Tibial nerve (tissue), 4 donors: ENCODE measurements around the gene NCOR1. TPM values are rescaled to one million over a fixed set of nuclear protein-coding genes. Genes with fewer than 3 reads are reported as not detected.
"Not testable (repeated sequence)": the region's sequence is repeated elsewhere in the genome, so short reads cannot be mapped to it uniquely, and the experiment has no call there.

Experiments
- DNase-seq, 2 donors: peaks; one replicate each; pipeline ENCODE4 v3.0.0-alpha.2; 2019; ENCODE audit warnings: low spot score in 2 of 2
- H3K27ac ChIP-seq, 4 donors: fragments of 200-600 bp; sonication (generic) in 3 of 4; one replicate each; pipeline ENCODE4 v1.5.1; 2017 to 2019; ENCODE audit warnings: mild to moderate bottlenecking in 1 of 4
- H3K27me3 ChIP-seq, 2 donors: fragments of 200-600 bp; sonication (generic) in 1 of 2; one replicate each; pipeline versions ENCODE4 v1.5.1 to v1.6.0; 2017 to 2019
- H3K36me3 ChIP-seq, 3 donors: fragments of 200-600 bp; sonication (generic); one replicate each; pipeline ENCODE4 v1.5.1; 2018 to 2019
- H3K4me1 ChIP-seq, 4 donors: fragments of 200-600 bp; sonication (generic) in 3 of 4; one replicate each; pipeline ENCODE4 v1.5.1; 2017 to 2019
- H3K4me3 ChIP-seq, 4 donors: fragments of 200-600 bp; sonication (generic) in 3 of 4; one replicate each; pipeline ENCODE4 v1.5.1; 2017 to 2019; ENCODE audit warnings: mild to moderate bottlenecking in 1 of 4, moderate library complexity in 1 of 4
- H3K9me3 ChIP-seq, 4 donors: fragments of 200-600 bp; sonication (generic) in 3 of 4; one replicate each; pipeline ENCODE4 v1.5.1; 2017 to 2019
- EP300 ChIP-seq, 2 donors: sonication (generic); formaldehyde crosslinking; IDR thresholded peaks; one replicate each; pipeline ENCODE4 v1.6.1; 2017; ENCODE audit warnings: antibody characterized with exemption in 2 of 2, mild to moderate bottlenecking in 1 of 2
- POLR2A ChIP-seq, 2 donors: fragments of 450-650 bp; IDR thresholded peaks; one replicate each; pipeline ENCODE4 v1.6.1; 2017; ENCODE audit warnings: antibody characterized with exemption in 2 of 2, mild to moderate bottlenecking in 2 of 2, moderate library complexity in 2 of 2
- WGBS, 2 donors: methylation state at CpG; one replicate each; pipeline ENCODE4 v1.1.5; 2018; 5-methylcytosine and 5-hydroxymethylcytosine counted together
- total RNA-seq, 4 donors: library from RNA; depleted of rRNA; stranded (reverse); fragments of >200 nt; gene quantifications; one replicate each; pipeline ENCODE4 v1.1.0, GENCODE V29; 2016
- TF ChIP-seq, protein P1 (sequence below), 5 experiments: fragments of 200-600 bp in 3 of 5; fragments of 450-650 bp in 2 of 5; sonication (generic) in 3 of 5; IDR thresholded peaks; one replicate each; pipeline ENCODE4 v1.5.1; 2016 to 2019; ENCODE audit warnings: antibody characterized with exemption in 5 of 5, mild to moderate bottlenecking in 3 of 5, moderate library complexity in 2 of 5

Gene NCOR1
- total RNA-seq, 4 donors from 2014 or later, result 115 to 248 (median 169) TPM

DNA sequence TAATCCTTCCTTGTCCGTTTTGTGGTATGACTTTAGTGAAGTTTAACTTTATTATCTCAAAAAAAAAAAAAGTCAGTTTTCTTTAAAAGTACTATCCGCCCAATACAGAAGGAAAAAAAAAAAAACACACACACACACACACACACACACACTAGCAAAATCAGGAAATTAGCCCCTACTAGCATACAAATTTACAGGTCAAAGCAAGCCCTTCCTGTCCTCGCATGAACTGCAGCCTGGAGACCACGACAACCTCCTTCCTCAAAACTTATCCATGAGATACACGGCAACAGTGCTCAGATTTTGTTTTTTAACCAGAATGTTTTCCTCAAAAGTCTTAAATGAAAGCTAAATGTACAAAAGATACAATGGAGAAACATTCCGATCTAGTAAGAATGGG, 16.2 kb downstream of the NCOR1 start:
- no peak overlapping the region for H3K4me3 ChIP-seq
- no peaks in the 10 kb centered on the region for H3K27me3 ChIP-seq
- peak in 1 of 2 donors; percentile 11 for DNase-seq
- no peaks in the 10 kb centered on the region for H3K9me3 ChIP-seq
- H3K36me3 ChIP-seq, result peaks cover 0 to 20% (median 0%) of the 10 kb centered on the region in 3 donors
- WGBS, 2 donors, result 39 to 42% methylated on average over 6 of the region's 6 CpGs
- TF ChIP-seq, protein P1, sequence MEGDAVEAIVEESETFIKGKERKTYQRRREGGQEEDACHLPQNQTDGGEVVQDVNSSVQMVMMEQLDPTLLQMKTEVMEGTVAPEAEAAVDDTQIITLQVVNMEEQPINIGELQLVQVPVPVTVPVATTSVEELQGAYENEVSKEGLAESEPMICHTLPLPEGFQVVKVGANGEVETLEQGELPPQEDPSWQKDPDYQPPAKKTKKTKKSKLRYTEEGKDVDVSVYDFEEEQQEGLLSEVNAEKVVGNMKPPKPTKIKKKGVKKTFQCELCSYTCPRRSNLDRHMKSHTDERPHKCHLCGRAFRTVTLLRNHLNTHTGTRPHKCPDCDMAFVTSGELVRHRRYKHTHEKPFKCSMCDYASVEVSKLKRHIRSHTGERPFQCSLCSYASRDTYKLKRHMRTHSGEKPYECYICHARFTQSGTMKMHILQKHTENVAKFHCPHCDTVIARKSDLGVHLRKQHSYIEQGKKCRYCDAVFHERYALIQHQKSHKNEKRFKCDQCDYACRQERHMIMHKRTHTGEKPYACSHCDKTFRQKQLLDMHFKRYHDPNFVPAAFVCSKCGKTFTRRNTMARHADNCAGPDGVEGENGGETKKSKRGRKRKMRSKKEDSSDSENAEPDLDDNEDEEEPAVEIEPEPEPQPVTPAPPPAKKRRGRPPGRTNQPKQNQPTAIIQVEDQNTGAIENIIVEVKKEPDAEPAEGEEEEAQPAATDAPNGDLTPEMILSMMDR (IDR thresholded peaks at IDR 0.05), result no peak
- TF ChIP-seq EP300 (IDR thresholded peaks at IDR 0.05) (no peak), POLR2A (IDR thresholded peaks at IDR 0.05) (no peak)
- H3K4me1 ChIP-seq, result peaks cover 0 to 47% (median 15%) of the 10 kb centered on the region in 4 donors
- peak overlapping the region in 1 of 4 donors; percentile 33 for H3K27ac ChIP-seq

DNA sequence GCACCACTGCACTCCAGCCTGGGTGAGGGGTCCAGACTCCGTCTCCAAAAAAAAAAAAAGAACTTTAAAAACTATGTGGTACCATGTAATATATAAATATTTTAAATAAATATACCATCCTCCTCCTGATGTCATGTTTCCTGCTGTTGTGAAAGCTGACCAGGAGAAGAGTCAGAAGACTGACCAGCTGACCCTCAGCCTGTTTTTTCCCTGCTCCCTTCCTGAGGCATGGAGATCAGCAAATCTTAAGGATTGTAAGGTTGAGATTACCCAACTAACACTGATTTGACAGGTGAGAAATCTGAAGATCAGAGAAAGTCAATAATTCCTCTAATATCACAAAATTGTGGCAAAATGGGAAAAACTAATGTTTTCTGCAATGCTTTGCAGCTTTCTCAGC, 18.1 kb downstream of the NCOR1 start:
- no peak for DNase-seq
- 86 to 91% methylated on average over 1 of the region's 1 CpG for WGBS, 2 donors
- Histone ChIP-seq H3K4me1 (peaks cover 0 to 39% (median 11%) of the 10 kb centered on the region in 4 donors), H3K9me3 (no peaks in the 10 kb centered on the region), H3K4me3 (no peak overlapping the region), H3K36me3 (peaks cover 0 to 38% (median 0%) of the 10 kb centered on the region in 3 donors), H3K27me3 (no peaks in the 10 kb centered on the region), H3K27ac (no peak overlapping the region)
- TF ChIP-seq EP300 (IDR thresholded peaks at IDR 0.05), result no peak
- TF ChIP-seq, protein P1 (IDR thresholded peaks at IDR 0.05), result no peak
- no peak for TF ChIP-seq POLR2A (IDR thresholded peaks at IDR 0.05)

DNA sequence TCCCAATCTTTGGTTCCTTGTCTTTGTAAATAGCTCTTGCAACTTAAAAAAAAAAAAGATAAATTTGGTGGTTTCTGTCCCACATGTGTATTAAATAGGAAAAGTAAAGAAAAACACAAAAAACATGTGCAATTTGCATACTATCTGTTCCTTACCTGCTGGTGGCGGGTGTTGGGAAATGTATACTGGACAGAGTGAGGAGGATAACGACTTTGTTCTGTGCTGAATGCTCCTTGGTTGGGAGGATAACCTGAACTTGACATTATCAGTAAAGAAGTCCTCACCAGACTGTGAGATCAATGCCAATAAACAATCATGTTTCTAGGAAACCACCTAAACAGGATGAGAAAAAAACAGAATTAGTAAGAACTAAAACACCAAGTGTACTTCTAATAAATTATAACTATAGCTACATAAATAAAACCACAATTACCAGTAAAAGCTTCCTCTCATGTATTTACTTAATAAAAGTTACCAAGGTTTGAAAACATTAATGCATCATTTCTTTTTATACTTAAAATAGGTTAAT, 21.0 kb downstream of the NCOR1 start:
- H3K27ac ChIP-seq, DNase-seq, H3K4me3 ChIP-seq, H3K27me3 ChIP-seq, H3K9me3 ChIP-seq: not testable (repeated sequence)
- 84 to 90% methylated on average over 2 of the region's 2 CpGs for WGBS, 2 donors
- peaks cover 0 to 30% (median 5%) of the 10 kb centered on the region in 4 donors for H3K4me1 ChIP-seq
- H3K36me3 ChIP-seq, result peaks cover 0 to 42% (median 0%) of the 10 kb centered on the region in 3 donors

DNA sequence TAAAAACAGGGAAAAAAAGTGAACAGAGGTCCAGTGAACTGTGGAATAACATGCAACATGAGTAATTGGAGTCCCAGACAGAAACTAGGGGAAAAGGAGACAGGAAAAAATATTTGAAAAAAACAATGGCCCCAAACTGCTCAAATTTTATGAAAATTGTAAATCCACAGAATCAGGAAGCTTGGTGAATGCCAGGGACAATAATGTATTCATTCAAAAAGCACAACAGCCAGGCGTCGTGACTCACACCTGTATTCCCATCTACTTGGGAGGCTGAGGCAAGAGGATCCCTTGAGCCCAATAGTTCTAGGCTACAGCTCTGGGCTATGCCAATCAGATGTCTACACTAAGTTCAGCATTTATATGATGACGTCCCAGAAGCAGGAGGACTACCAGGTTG, 23.7 kb downstream of the NCOR1 start:
- H3K4me1 ChIP-seq, result peaks cover 0 to 18% (median 0%) of the 10 kb centered on the region in 4 donors
- 70 to 77% methylated on average over 3 of the region's 3 CpGs for WGBS, 2 donors
- TF ChIP-seq, protein P1 (IDR thresholded peaks at IDR 0.05), result no peak
- TF ChIP-seq POLR2A (IDR thresholded peaks at IDR 0.05), result no peak
- TF ChIP-seq EP300 (IDR thresholded peaks at IDR 0.05), result no peak
- no peak for DNase-seq
- H3K27me3 ChIP-seq, result no peaks in the 10 kb centered on the region
- no peak overlapping the region for H3K4me3 ChIP-seq
- H3K27ac ChIP-seq, result no peak overlapping the region
- peaks cover 0 to 26% (median 0%) of the 10 kb centered on the region in 3 donors for H3K36me3 ChIP-seq
- H3K9me3 ChIP-seq, result no peaks in the 10 kb centered on the region

DNA sequence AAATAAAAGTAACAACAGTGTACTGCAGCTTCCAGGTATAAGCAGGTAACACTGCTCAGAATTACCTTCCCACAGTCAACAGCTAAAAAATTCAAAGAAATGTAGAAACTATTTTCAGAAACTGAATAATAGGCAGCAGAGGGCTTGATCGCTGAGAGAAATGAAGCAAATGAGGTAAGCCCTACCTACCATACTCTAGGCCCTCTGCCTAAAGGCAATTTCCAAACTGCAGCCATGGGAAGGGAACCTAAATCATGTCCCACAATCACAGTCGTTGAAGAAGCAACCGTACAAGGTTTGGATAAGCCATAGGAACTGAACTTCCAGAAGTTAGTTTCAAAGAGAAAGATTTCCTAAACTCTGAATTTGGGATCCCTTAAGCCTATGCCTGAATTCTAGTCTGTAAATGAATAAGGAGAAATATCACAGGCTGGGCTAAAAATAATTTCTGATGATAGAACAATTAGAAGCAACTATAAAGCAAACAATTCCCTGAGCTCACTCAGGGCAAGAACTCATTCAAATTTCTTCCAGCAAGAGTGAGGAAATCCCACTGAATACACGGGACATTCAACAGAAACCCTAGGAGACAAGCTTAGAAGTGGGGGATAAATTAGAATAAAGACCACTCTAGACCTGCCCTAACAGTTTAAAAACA, 24.5 kb downstream of the NCOR1 start:
- DNase-seq, result no peak
- H3K9me3 ChIP-seq, result no peaks in the 10 kb centered on the region
- no peak overlapping the region for H3K4me3 ChIP-seq
- H3K4me1 ChIP-seq, result peaks cover 0 to 18% (median 0%) of the 10 kb centered on the region in 4 donors
- no peaks in the 10 kb centered on the region for H3K27me3 ChIP-seq
- peaks cover 0 to 33% (median 0%) of the 10 kb centered on the region in 3 donors for H3K36me3 ChIP-seq
- 73 to 78% methylated on average over 4 of the region's 4 CpGs for WGBS, 2 donors
- TF ChIP-seq EP300 (IDR thresholded peaks at IDR 0.05) (no peak), POLR2A (IDR thresholded peaks at IDR 0.05) (no peak)
- TF ChIP-seq, protein P1 (IDR thresholded peaks at IDR 0.05), result no peak
- no peak overlapping the region for H3K27ac ChIP-seq
